ENCODE data around the gene PGP.

Gene PGP

DNA sequence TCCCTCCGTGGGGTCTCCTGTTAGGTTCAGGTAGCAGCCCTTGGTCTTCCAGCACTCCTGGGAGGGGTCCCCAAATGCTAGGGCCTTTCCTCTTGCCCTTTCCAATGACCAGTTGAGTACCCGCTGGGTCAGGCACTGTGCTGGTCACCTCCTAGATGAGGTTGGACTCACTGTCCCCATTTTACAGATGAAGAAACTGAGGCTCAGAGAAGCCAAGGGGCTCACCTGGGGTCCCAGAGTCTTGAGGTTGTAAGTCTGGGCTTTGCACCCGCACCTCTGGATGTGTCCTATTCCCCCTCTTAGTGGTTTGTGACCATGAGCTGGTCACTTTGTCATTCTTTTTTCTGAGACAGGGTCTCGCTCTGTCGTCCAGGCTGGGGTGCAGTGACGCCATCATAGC, 16.9 kb downstream of the PGP start:
- DNase-seq, result no peak

DNA sequence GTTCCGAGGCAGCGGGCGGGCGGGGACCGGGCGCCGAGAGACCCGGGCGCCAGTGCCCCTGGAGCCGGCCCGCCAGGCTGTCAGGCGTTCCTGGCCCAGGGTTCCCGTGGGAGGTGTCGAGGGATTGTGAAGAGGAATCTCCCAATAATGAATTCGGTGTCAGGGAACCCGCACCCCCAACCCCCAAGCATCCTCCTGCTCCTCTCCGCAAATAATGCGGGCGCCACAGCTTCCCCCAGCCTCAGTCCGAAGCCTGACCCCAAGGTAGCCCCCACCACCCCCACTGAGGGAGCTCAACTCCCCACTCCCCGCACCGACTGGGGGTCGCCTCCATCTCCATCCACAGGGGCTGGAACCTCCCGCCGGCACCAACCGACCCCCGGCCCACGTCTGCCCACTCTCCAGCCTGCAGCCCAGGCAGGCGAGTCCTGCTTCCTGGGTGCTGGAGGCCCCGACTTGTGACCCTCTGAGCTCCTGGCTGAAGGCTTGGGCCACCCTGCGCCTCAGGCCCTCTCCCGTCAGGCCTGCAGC, 17.6 kb downstream of the PGP start:
- DNase-seq, result no peak

DNA sequence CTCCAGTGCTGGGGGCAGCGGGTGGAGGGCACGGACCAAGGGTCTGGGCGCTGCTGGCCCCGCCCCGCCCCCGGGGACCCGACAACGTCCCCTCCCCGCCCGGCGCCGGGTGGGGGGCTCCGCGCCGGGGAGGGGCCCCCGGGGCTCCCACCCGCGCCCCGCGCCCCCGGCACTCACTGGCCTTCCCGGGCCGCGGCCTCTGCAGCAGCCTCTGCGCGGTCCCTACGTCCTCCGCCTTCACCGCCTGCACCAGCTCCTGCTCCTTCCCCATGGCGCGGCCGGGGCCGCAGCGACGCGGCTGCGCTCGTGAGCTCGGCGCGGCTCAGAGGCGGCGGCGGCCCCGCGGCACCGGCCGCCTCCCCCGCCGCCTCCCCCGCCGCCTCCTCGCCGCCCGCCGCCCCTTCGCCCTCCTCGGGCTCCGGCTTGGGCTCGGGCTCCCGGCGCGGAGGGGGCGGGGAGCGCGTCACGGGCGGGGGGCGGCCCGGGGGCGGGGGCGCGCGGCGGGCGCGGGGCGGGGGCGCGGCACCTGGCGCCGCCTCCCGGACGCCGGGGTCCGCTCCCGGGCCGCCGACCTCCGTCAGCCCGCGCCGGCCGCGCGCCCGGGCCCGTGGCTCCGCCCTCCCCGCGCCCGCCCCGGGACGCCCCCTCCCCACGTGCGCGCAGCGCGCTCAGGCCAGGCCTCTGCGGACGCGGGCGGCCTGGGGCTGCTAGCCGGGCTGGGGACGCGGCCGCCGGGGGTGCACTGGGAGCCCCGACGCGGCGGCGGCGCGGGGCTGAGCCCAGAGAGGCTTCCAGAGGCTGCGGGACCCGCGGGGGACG, 18.3 kb downstream of the PGP start, which contains the start of gene CASKIN1:
Gene CASKIN1, minus strand, starts transcription at position 444 of the 819 bp plus-strand sequence. Its CDS starts 173 bp downstream, at position 271.
- no peak for DNase-seq

DNA sequence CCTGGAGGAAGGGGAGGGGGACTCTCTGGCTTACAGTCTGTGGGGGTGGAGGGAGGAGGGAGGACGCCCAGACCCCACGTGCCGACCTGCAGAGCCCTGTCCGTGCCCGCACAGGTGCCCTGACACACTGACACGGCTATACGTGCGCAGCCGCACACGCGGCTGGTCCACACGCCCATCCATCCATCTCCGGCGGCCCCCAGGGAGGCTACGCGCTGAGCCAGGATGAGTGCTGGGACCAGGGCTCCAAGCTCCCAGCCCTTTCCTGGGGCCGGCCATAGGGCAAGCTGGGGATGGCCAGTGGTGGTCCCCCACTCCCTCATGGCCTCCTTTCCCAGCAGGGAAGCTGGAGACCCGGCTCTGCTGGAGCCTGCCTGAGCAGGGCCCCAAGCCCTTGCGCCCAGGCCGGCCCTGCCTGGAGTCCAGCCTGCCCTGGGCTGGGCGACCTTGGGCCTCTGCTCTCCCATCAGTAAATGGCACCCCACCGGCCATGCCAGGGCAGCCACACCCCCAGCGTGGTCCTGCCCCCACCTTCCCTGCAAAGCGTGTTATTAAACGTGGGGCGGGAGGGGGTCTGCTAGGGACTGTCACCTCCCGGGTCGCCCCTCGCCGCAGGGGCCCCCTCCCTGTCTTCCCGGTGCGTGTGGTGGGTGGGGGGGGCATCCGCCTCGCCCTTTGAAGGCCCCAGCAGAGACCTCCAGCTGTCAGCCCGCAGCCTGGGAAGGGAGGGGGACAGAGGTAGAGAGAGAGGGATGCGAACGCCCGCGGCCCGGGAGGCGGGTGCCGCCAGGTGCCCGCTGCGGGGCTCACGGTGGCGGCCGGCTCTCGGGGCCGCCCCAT, 19.1 kb downstream of the PGP start:
- DNase-seq, result no peak

DNA sequence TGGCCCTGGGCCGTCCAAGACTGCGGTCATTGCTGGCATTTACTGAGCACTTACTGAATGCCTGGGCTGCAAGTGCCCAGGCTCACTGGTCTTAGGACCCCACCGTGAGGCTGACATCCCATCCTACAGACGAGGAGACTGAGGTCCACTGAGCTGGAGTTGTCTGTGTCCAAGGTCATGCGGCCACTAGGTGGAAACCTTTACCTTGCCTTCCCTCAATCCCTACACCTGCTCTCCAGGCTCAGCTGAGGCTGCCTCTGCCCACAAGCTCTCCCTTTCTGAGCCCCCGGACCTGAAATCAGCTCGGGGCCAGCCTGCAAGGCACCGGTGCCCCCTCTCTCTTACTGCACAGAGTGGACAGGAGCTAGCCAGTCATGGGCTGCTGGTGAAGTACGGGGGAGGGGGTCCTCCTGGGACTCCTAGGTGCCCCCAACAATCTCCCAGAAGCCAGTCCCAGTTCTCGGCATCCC, 19.8 kb downstream of the PGP start:
- peak; percentile 34 for DNase-seq

- no peak for DNase-seq
Observed at GRCh38 chr16:2194166-2194834, 20.3 kb downstream of the PGP start.

- no peak for DNase-seq
Observed at GRCh38 chr16:2191446-2191706, 23.3 kb downstream of the PGP start.

DNA sequence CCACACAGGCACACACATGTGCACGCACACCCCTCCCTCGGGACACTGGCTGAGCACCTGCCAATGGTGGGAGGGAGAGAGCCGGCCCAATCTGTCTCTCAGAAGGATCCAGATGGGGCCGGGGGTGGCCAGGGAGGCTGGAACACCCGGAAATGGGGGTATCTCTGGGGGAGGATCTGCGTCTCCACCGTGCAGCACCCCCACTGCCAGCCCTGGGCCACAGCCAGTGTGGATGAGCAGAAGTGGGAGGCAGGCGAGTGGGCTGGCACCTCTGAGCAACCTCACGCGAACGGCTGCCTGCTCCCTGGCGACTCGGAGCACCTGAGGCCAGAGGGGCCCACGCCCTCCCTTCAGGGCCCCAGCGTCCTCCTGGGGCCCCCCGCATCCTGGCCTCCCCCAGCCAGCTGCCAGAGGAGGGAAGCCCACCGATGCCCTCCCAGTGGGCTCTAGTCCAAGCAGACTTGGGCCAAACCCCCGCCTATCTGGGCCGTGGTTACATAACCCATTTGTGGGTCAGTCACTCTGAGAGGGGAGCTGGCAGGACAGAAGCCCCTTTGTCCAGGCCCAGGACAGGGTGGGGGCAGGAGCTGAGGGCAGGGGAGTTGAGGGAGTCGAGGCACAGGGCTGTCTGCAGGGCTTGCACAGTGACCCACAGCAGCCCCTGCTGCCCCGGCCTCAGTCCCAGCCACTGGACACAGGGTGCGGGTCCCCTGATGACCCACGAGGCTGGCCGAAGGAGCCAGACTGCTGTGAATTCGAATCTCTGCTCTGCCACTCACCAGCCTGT, 23.8 kb downstream of the PGP start:
- DNase-seq, result no peak

DNA sequence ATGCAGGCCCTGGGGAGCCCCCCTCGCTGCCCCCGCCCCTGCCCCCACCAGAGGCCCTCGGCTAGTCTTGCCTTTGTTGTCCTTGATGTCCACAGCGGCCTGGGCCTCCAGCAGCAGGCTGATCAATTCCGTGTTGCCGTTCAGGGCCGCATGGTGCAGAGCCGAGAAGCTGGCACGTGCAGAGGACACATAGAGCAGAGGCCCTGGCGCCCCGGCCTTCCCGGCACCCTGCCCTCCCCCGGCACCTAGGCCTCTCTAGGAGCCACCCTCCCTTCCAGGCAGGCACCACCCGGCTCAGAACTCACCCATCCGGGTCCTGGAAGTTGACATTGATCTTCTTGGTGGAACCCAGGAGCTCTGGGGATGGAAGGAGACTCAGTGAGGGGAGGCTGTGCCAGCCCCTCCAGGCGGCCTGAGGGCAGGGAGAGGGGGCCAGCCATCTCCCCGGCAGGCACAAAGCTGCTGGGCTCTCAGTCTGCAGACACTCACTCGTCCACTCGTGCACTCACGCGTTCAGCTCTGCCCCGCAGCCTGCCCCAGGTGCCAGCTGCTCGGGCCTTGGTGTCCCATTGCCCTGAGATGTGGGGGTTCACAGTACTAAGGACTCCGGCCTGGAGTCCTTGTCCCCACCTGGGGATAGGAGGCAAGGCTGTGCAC, 24.5 kb downstream of the PGP start:
- DNase-seq, result no peak

DNA sequence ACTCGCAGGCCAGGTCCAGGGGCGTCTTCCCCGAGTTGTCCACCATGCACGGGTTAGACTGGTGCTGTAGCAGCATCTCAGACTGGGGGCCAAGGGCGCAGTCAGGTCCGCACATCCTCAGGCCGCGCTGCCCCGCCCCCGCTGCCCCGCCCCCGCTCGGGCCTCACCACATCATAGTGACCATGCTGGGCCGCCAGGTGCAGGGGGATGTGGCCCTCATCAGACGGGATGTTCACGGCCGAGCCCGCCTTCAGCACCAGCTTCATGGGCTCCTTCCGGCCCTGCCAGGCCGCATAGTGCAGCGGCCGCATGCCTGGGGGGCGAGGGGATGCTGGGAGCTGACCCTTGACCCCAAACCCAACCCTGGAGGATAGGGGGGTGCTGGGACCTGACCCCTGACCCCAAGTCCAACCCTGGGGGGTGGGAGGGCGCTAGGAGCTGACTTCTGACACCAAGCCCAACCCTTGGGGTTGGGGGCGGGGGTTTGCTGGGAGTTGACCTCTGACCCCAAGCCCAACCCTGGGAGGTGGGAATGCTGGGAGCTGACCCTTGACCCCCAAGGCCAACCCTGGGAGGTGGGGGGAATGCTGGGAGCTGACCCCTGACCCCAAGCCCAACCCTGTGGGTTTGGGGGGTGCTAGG, 25.3 kb downstream of the PGP start:
- DNase-seq, result no peak

DNA sequence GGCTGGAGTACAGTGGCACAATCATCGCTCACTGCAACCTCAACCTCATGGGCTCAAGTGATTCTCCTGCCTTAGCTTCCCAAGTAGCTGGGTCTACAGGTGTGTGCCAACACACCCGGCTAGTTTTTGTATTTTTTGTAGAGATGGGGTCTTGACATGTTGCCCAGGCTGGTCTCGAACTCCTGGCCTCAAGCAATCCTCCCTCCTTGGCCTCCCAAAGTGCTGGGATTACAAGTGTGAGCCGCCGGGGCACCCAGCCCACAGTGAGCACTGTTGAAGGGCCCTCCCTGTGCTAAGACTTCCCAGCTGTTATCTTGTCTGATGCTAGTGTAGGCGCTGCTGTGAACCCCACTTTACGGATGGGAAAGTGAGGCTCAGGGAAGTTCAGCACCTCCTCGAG, 26.2 kb downstream of the PGP start:
- no peak for DNase-seq

GRCh38 chr16:2187212-2187611, 27.4 kb downstream of the PGP start:
- DNase-seq, result no peak

GRCh38 chr16:2186505-2186904, 28.1 kb downstream of the PGP start:
- no peak for DNase-seq

GRCh38 chr16:2186064-2186463, 28.6 kb downstream of the PGP start:
- no peak for DNase-seq

DNA sequence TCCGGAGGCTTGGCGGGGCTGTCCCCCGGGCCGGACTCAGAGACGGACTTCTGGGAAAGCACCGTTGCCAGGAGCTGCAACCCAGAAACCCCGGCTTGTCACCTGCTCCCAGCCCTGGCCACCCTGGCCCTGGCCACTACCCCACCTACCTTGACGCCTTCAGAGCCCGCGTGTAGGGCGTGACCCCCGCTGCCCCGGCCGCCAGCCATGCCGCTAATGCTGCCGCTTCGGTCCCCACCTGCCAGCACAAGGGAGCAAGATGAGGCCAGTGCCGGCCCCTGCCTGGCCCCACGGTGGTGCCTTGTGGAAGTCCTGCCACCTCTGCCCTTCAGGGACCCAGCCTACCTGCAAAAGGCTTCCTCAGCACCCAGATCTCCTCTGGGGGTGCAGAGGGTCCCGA, 29.7 kb downstream of the PGP start:
- no peak for DNase-seq

- DNase-seq, result no peak
Observed at GRCh38 chr16:2184346-2184745, 30.3 kb downstream of the PGP start.

- no peak for DNase-seq
Observed at GRCh38 chr16:2183671-2184070, 31.0 kb downstream of the PGP start.

- DNase-seq, result no peak
Observed at GRCh38 chr16:2181952-2182351, 32.7 kb downstream of the PGP start.

DNA sequence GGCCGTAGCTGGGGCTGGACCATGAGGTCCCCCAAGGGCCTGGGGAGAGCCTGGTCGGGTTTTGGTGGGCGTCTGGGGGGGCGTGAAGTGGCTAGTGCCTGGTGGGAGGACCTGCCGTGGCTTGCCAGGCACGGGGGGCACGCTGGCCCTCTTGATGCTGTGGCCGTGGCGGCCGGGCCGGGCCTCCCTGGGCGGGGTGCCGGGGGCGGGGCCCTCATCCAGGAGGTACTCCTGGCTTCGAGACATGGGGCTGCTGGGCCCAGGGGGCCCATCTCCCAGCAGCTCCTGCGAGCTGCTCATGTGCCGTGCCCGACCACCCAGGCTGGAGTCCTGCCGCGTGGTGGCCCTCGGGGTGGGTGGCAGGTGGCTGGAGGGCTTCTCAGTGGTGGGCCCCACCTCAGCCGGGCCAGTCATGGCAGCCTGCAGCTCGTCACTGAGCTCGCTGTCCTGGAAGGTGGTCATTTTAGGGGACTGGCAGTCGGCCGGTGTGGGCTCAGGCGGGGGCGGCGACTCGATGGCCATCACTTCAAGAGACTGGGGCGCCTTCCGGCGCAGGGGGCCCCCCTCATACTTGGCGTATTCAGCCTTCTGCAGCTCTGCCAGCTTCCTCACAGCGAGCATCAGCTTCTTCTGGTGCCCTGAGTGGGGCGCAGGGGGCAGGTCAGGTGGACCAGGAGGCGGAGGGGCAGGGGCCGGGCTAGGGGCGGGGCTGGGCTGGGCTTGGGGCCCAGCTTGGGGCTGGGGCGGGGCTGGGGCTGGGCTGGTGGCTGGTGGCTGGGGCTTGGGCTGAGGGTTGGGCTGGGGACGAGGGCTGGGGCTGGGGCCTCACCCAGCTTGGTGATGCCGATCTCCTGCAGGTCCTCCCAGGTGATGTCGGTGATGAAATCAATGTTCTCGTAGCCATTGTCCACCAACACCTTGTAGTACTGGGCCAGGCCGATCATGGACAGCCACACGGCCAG, 33.4 kb downstream of the PGP start:
- no peak for DNase-seq

DNA sequence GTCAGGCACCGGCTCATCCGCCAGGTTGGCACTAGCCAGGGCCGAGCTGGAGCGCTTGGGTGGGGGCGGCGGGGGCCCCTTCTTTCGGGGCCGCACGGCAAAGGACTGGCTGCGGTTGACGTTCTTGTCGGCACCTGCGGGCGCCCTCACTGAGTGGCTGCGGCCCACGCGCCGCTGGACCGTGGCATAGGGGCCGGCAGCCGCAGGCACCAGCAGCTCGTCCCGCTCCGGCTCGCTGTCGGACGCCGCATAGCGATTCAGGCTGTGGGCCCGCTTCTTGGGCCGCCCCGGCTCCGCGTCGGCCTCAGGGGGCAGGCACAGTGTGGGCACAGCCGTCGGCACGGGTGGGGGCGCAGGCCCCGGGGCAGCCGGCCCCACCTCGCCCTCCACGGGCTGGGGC, 34.2 kb downstream of the PGP start:
- DNase-seq, result no peak

All from activated effector memory CD4-positive, alpha-beta T cell treated with Interleukin-2 at 50 U/mL for 16 hours (primary cell).